Central memory CD8-positive, alpha-beta T cell (primary cell): Measurements from ENCODE around the gene SGIP1.
A peak's percentile ranks its signal among the peaks of the same experiment; 100 is the strongest.

ENCODE experiments used
- ATAC-seq: fragments of 150-1000 bp; cut with Tn5 transposase; replicated peaks from 2 replicates; pipeline ENCODE4 v1.10.0; 2022; ENCODE audit warnings: mild to moderate bottlenecking, moderate FRiP score, moderate number of reproducible peaks; ENCODE audit not compliant: poor library complexity, severe bottlenecking; ENCODE audit errors: extremely low read depth
- DNase-seq, 2 donors: peaks; one replicate each; pipeline ENCODE4 v3.0.0; 2021; ENCODE audit warnings: low spot score in 2 of 2
- H3K27ac Mint-ChIP-seq: one replicate; pipeline ENCODE4 v1.8.0; 2022; ENCODE audit warnings: low read depth, mild to moderate bottlenecking, moderate library complexity, mixed read lengths
- H3K27me3 Mint-ChIP-seq: one replicate; pipeline ENCODE4 v1.8.0; 2022; ENCODE audit warnings: mixed read lengths
- H3K36me3 Mint-ChIP-seq: one replicate; pipeline ENCODE4 v1.8.0; 2022; ENCODE audit warnings: mild to moderate bottlenecking, moderate library complexity, mixed read lengths; ENCODE audit not compliant: insufficient read depth
- H3K4me1 Mint-ChIP-seq: one replicate; pipeline ENCODE4 v1.8.0; 2022; ENCODE audit warnings: mixed read lengths
- H3K4me3 Mint-ChIP-seq: one replicate; pipeline ENCODE4 v1.8.0; 2022; ENCODE audit warnings: mild to moderate bottlenecking, moderate library complexity, mixed read lengths
- H3K9me3 Mint-ChIP-seq: one replicate; pipeline ENCODE4 v1.8.0; 2022; ENCODE audit warnings: mixed read lengths

The SGIP1 gene

GRCh38 chr1:66760506-66760905 lies 226.6 kb downstream of the SGIP1 start:
- Mint-ChIP-seq H3K27me3 (peaks cover 18% of the 10 kb centered on the region), H3K4me1 (no peaks in the 10 kb centered on the region), H3K9me3 (no peaks in the 10 kb centered on the region), H3K27ac (no peak overlapping the region), H3K36me3 (no peaks in the 10 kb centered on the region), H3K4me3 (no peak overlapping the region)
- DNase-seq = no peak
- no peak for ATAC-seq

- no peaks in the 10 kb centered on the region for H3K4me1 Mint-ChIP-seq
- H3K36me3 Mint-ChIP-seq = no peaks in the 10 kb centered on the region
- H3K27ac Mint-ChIP-seq = no peak overlapping the region
- no peak overlapping the region for H3K4me3 Mint-ChIP-seq
- DNase-seq = no peak
- no peaks in the 10 kb centered on the region for H3K9me3 Mint-ChIP-seq
- peaks cover 18% of the 10 kb centered on the region for H3K27me3 Mint-ChIP-seq
- no peak for ATAC-seq
These were observed 227.3 kb downstream of the SGIP1 start for GRCh38 chr1:66761221-66761620.

GRCh38 chr1:66764994-66765578 lies 231.1 kb downstream of the SGIP1 start:
- peaks cover 14% of the 10 kb centered on the region for H3K4me1 Mint-ChIP-seq
- no peak overlapping the region for H3K27ac Mint-ChIP-seq
- no peak overlapping the region for H3K4me3 Mint-ChIP-seq
- peaks cover 8% of the 10 kb centered on the region for H3K27me3 Mint-ChIP-seq
- H3K36me3 Mint-ChIP-seq = no peaks in the 10 kb centered on the region
- DNase-seq = peak in 1 of 2 donors; percentile 26
- ATAC-seq = no peak
- H3K9me3 Mint-ChIP-seq = no peaks in the 10 kb centered on the region

DNA sequence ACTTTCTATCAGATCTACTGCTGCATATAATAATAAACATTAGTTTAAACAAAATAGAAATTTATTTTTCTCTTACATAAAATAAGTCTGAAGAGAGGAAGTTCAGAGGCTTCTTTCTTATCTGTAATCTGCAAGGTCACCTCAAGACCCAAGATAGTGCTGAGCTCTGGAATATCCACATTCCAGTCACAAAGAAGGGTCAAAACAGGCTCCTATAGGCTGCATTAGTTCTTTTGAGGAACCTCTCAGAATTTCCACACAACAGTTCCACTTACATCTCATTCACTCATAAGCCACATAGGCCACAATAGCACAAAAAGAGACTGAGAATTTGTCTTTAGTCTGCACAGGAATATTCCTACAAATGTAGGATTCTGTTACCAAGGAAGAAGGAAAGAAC lies 233.7 kb downstream of the SGIP1 start:
- H3K27ac Mint-ChIP-seq = no peak overlapping the region
- no peaks in the 10 kb centered on the region for H3K36me3 Mint-ChIP-seq
- no peak overlapping the region for H3K4me3 Mint-ChIP-seq
- H3K4me1 Mint-ChIP-seq = peaks cover 20% of the 10 kb centered on the region
- H3K27me3 Mint-ChIP-seq = peaks cover 1% of the 10 kb centered on the region
- no peak for DNase-seq
- no peaks in the 10 kb centered on the region for H3K9me3 Mint-ChIP-seq
- ATAC-seq = no peak

GRCh38 chr1:66768965-66769364 lies 235.0 kb downstream of the SGIP1 start:
- Mint-ChIP-seq H3K27me3 (no peaks in the 10 kb centered on the region), H3K4me3 (peak overlapping the region; percentile 55), H3K4me1 (peaks cover 20% of the 10 kb centered on the region), H3K9me3 (no peaks in the 10 kb centered on the region), H3K27ac (peak overlapping the region; percentile 47), H3K36me3 (no peaks in the 10 kb centered on the region)
- DNase-seq = no peak
- ATAC-seq = no peak

DNA sequence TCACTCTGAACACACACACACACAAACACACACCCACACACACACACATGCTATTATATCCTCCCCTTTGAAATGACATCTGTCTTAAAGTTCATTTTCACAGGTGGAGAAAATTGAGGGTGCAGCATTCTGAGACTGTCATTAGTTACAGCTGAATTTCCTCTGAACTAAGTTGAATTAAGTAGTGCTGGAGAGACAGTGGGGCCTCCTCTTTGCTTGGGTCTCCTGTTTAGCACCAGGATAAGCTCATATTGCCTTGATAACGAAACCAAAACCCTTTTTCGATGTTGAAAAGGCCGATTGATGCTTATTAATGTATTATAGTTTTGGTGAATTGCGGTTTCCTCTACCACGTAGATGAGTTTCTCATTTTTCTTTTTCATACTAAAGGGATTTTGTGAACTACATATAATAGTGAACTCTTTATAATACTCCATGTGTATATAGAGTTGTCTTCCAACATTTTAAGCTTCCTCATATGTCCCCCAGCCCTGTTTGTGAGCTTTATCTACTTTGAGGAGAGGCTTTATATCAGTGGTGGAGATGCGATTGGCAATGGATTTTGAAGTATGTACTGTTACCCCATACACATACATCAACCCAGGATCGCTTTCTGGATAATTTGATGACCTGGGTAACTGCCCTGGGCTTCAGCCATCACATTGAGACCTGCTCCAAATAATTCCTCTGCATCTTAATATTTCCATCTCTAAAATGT lies 235.7 kb downstream of the SGIP1 start:
- Mint-ChIP-seq H3K4me3 (peak overlapping the region; percentile 55), H3K4me1 (peaks cover 20% of the 10 kb centered on the region), H3K36me3 (no peaks in the 10 kb centered on the region), H3K9me3 (no peaks in the 10 kb centered on the region), H3K27me3 (no peaks in the 10 kb centered on the region), H3K27ac (peak overlapping the region; percentile 47)
- DNase-seq (no peak), ATAC-seq (peak; percentile 73)

- Mint-ChIP-seq H3K9me3 (no peaks in the 10 kb centered on the region), H3K4me3 (peak overlapping the region; percentile 55), H3K27me3 (peaks cover 3% of the 10 kb centered on the region), H3K27ac (peak overlapping the region; percentile 47), H3K4me1 (peaks cover 20% of the 10 kb centered on the region), H3K36me3 (no peaks in the 10 kb centered on the region)
- DNase-seq (no peak), ATAC-seq (no peak)
These were observed 236.3 kb downstream of the SGIP1 start for GRCh38 chr1:66770240-66770639.

DNA sequence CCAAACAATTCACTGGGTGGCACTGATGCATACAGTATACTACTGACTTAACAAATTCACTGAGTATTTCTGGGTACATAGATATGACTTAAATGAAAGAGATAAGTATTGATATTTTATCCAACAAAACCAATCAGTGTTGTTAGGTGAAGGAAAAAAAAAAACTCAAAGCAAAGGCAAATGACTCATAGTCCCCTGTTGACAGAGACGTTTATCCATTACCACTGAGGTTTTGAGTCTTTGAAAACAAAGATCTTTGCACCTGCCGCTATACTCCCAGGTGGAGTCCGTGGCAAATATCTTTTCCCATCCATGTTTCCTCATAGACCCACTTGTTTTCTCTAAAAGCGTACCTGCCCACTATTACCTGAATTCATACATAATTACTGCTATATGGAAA lies 236.7 kb downstream of the SGIP1 start:
- no peak for ATAC-seq
- Mint-ChIP-seq H3K9me3 (no peaks in the 10 kb centered on the region), H3K36me3 (no peaks in the 10 kb centered on the region), H3K27ac (no peak overlapping the region), H3K4me3 (peak overlapping the region; percentile 55), H3K4me1 (peaks cover 20% of the 10 kb centered on the region), H3K27me3 (peaks cover 8% of the 10 kb centered on the region)
- DNase-seq = no peak

DNA sequence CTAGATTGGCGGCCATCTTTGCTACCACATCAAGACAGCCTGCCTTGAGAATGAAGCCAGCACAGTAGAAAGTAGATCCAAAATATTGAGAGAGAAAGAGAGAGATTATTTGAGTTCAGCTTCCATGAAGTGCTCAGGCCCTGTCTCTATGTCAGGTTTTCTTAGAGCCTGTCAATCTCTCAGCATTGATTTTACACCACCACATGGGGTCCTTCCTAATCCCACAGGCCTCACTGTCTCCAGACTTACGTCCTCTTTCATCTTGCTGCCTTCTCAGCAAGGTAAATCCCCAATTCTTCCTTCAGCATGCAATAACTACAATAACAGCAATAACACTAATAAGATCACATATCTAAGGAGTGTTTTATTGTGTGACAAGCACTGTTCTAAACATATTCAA lies 239.3 kb downstream of the SGIP1 start:
- no peak for DNase-seq
- Mint-ChIP-seq H3K27ac (no peak overlapping the region), H3K4me3 (no peak overlapping the region)

GRCh38 chr1:66774438-66774837 lies 240.5 kb downstream of the SGIP1 start:
- DNase-seq = no peak
- Mint-ChIP-seq H3K4me1 (peaks cover 12% of the 10 kb centered on the region), H3K27ac (no peak overlapping the region), H3K27me3 (peaks cover 21% of the 10 kb centered on the region), H3K9me3 (no peaks in the 10 kb centered on the region), H3K36me3 (no peaks in the 10 kb centered on the region), H3K4me3 (no peak overlapping the region)
- ATAC-seq = no peak

More for the DNA sequence above, 239.3 kb downstream of the SGIP1 start:
- no peak for ATAC-seq
- Mint-ChIP-seq H3K9me3 (no peaks in the 10 kb centered on the region), H3K4me1 (peaks cover 20% of the 10 kb centered on the region), H3K27me3 (peaks cover 13% of the 10 kb centered on the region), H3K36me3 (no peaks in the 10 kb centered on the region)

DNA sequence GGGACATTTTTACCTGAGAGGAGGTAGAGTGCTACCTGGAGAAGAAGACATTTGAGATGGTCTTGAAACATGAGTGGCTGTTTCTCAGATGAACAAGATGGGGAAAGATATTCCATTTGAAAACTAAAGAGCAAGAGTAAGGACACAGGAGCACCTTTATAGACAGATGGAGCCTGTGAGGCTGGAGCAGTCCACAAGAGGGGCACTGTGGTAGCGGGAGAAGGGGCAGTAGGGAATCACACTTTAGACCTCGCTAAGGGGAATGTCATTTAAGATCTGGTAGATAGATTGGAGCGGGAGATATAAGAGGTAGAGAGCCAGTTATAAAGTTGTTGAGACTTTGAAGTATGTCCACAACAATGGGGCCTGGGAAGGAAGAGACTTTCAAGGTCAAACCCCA lies 241.7 kb downstream of the SGIP1 start:
- peaks cover 31% of the 10 kb centered on the region for H3K27me3 Mint-ChIP-seq
- no peaks in the 10 kb centered on the region for H3K9me3 Mint-ChIP-seq
- no peaks in the 10 kb centered on the region for H3K4me1 Mint-ChIP-seq

DNA sequence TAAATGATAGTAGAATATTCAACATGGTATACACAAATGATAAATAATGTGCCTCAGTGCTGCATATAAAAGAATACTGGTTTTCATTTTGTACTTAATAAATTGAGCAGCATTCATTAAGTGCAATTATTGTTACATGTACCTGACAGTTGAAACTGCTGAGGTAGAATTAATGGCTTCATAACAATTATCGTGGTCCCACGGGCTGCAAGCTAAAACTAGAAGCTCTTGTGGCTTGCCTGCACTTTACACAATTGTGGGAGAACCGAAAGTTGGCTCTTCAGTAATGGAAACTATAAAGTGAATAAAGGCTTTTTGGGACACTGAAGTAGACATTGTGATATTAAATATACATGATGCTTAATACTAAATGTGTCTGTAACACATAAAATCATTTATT lies 243.9 kb downstream of the SGIP1 start:
- H3K27me3 Mint-ChIP-seq = peaks cover 42% of the 10 kb centered on the region
- H3K4me3 Mint-ChIP-seq = no peak overlapping the region
- no peak overlapping the region for H3K27ac Mint-ChIP-seq
- H3K36me3 Mint-ChIP-seq = no peaks in the 10 kb centered on the region
- no peaks in the 10 kb centered on the region for H3K9me3 Mint-ChIP-seq
- no peak for DNase-seq
- ATAC-seq = no peak
- H3K4me1 Mint-ChIP-seq = no peaks in the 10 kb centered on the region

More for the DNA sequence above, 241.7 kb downstream of the SGIP1 start:
- ATAC-seq = no peak
- Mint-ChIP-seq H3K4me3 (no peak overlapping the region), H3K36me3 (no peaks in the 10 kb centered on the region), H3K27ac (no peak overlapping the region)
- DNase-seq = no peak

GRCh38 chr1:66778266-66778665 lies 244.3 kb downstream of the SGIP1 start:
- Mint-ChIP-seq H3K4me1 (no peaks in the 10 kb centered on the region), H3K9me3 (no peaks in the 10 kb centered on the region), H3K27ac (no peak overlapping the region), H3K4me3 (no peak overlapping the region), H3K36me3 (no peaks in the 10 kb centered on the region), H3K27me3 (peaks cover 42% of the 10 kb centered on the region)
- no peak for ATAC-seq
- no peak for DNase-seq
